Colonic mucosa (tissue), 4 donors: ENCODE data around the gene TGM4. TPM values are rescaled to one million over a fixed set of nuclear protein-coding genes. Genes with fewer than 3 reads are reported as not detected.

ENCODE experiments used
- DNase-seq: peaks from one replicate; pipeline ENCODE4 v3.0.0-alpha.2; 2020
- H3K27ac ChIP-seq: fragments of 200-600 bp; one replicate; pipeline ENCODE4 v1.8.0; 2021
- H3K27me3 ChIP-seq: fragments of 200-600 bp; one replicate; pipeline ENCODE4 v1.8.0; 2021
- H3K36me3 ChIP-seq: fragments of 200-600 bp; one replicate; pipeline ENCODE4 v1.8.0; 2021
- H3K4me1 ChIP-seq: fragments of 200-600 bp; one replicate; pipeline ENCODE4 v1.8.0; 2021; ENCODE audit warnings: mild to moderate bottlenecking
- H3K4me3 ChIP-seq: fragments of 200-600 bp; one replicate; pipeline ENCODE4 v1.8.0; 2021
- H3K9ac ChIP-seq, 2 donors: one replicate each; pipeline ENCODE4 v1.7.0; 2013; ENCODE audit warnings: control low read depth in 2 of 2, low read depth in 2 of 2, low read length in 2 of 2
- H3K9me3 ChIP-seq: fragments of 200-600 bp; one replicate; pipeline ENCODE4 v1.8.0; 2021
- intact Hi-C: fragments of 100-400 bp; cut with DNase I; formaldehyde crosslinking; loops from one replicate; pipeline ENCODE4 v1.14.1; 2022
- total RNA-seq, 2 donors: library from RNA; stranded (reverse); fragmentation: NEBNext Ultra II Directional in 1 of 2; extraction: Animal tissue kit (Norgen Biotek cat#: 25700) in 1 of 2; gene quantifications; one replicate each; pipeline ENCODE4 v1.2.1, GENCODE V29; 2021
- TF ChIP-seq, protein P1 (sequence below): fragments of 200-600 bp; IDR thresholded peaks from one replicate; pipeline ENCODE4 v1.8.0; 2022; ENCODE audit warnings: antibody characterized with exemption, mild to moderate bottlenecking
- donor health status: healthy.
- donor health status: DM: no; HTN: no; CAD: no.
- donor health status: DM: no; HTN: no; CAD: no.

TGM4 gene
- total RNA-seq, 2 donors from 2014 or later, result not detected

DNA sequence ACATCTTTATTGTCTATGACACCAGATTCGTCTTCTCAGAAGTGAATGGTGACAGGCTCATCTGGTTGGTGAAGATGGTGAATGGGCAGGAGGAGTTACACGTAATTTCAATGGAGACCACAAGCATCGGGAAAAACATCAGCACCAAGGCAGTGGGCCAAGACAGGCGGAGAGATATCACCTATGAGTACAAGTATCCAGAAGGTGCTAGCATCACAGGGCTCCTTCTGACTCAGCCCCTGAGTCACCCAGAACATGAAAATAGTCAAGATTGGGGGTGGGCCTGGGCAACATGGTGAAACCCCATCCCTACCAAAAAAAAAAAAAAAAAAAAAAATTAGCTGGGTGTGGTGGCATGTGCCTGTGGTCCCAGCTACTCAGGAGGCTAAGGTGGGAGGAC, 32.6 kb downstream of the TGM4 start:
- Histone ChIP-seq H3K27ac (no peak overlapping the region), H3K9me3 (no peaks in the 10 kb centered on the region), H3K4me1 (no peaks in the 10 kb centered on the region), H3K4me3 (no peak overlapping the region), H3K9ac (no peak overlapping the region), H3K27me3 (no peaks in the 10 kb centered on the region), H3K36me3 (no peaks in the 10 kb centered on the region)
- DNase-seq, result no peak
- TF ChIP-seq, protein P1, sequence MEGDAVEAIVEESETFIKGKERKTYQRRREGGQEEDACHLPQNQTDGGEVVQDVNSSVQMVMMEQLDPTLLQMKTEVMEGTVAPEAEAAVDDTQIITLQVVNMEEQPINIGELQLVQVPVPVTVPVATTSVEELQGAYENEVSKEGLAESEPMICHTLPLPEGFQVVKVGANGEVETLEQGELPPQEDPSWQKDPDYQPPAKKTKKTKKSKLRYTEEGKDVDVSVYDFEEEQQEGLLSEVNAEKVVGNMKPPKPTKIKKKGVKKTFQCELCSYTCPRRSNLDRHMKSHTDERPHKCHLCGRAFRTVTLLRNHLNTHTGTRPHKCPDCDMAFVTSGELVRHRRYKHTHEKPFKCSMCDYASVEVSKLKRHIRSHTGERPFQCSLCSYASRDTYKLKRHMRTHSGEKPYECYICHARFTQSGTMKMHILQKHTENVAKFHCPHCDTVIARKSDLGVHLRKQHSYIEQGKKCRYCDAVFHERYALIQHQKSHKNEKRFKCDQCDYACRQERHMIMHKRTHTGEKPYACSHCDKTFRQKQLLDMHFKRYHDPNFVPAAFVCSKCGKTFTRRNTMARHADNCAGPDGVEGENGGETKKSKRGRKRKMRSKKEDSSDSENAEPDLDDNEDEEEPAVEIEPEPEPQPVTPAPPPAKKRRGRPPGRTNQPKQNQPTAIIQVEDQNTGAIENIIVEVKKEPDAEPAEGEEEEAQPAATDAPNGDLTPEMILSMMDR, result no peak
- intact Hi-C loops, result no loop called here

DNA sequence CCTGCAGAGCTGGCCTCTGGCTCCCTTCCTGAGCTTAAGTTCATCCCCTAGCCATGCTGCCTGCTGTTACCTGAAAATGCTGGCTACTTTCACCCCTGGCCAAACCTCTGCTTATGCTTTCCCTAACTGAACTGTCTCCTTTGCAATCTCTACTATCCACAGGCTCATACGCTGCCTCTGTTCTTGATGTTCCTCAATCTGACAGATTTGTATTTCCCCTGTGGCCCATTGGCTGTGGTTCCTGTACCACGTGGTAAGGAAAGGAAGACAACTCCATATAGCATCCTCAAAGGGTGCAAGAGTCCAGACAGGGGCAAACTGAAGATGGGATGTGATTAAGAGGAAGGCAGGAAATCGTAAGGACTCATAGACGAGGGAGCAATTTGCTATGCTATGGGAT, 33.2 kb downstream of the TGM4 start:
- no peaks in the 10 kb centered on the region for H3K27me3 ChIP-seq
- no peaks in the 10 kb centered on the region for H3K9me3 ChIP-seq
- no peak overlapping the region for H3K27ac ChIP-seq
- no peaks in the 10 kb centered on the region for H3K4me1 ChIP-seq
- no peak overlapping the region for H3K4me3 ChIP-seq
- H3K9ac ChIP-seq, result no peak overlapping the region
- DNase-seq, result no peak
- no peaks in the 10 kb centered on the region for H3K36me3 ChIP-seq
- intact Hi-C loops, result no loop called here
- TF ChIP-seq, protein P1, result no peak

DNA sequence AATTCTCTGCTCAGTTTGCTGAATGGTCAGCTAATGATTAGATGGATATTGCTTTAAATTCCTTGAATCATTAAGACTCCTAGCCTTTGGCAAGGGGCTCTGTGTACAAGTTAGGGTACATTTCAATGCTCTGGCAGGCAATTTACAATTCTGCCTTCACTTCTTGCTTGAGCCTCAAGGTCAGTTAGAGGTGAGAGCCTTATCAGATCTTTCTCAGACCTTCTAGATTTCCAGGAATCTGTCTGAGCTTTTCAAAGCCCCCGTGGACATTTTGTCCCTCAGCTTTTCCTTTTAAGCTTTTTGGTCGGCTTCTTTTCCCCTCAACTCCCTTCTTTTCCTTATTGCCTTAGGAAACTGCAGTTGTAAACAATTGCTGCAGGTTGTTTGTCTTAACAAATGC, 34.7 kb downstream of the TGM4 start:
- Histone ChIP-seq H3K9ac (no peak overlapping the region), H3K9me3 (no peaks in the 10 kb centered on the region), H3K27ac (no peak overlapping the region), H3K4me1 (no peaks in the 10 kb centered on the region), H3K4me3 (no peak overlapping the region), H3K36me3 (no peaks in the 10 kb centered on the region), H3K27me3 (no peaks in the 10 kb centered on the region)
- intact Hi-C loops, result no loop called here
- no peak for DNase-seq
- TF ChIP-seq, protein P1, result no peak

DNA sequence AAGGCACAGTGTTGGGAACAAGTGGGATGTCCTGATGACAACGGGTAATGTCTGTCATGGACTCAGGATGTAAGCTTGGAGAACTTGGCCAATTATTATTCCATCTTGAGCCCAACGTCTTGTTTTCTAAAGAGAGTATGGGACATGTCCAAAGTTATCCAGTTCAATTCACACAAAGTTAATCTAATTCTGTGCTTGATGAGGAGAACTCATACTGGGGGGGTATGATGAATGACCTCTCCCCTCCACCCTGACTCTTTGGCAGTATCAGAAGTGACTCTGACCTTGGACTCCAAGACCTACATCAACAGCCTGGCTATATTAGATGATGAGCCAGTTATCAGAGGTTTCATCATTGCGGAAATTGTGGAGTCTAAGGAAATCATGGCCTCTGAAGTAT, 36.3 kb downstream of the TGM4 start:
- H3K36me3 ChIP-seq, result no peaks in the 10 kb centered on the region
- no peak for DNase-seq
- H3K27ac ChIP-seq, result no peak overlapping the region
- intact Hi-C loops, result loop anchor here (5.0 kb wide), 1 partner anchor 378 kb away; no protein-coding TSS in a partner anchor
- H3K4me3 ChIP-seq, result no peak overlapping the region
- H3K4me1 ChIP-seq, result no peaks in the 10 kb centered on the region
- TF ChIP-seq, protein P1, result no peak
- no peaks in the 10 kb centered on the region for H3K27me3 ChIP-seq
- no peak overlapping the region for H3K9ac ChIP-seq
- no peaks in the 10 kb centered on the region for H3K9me3 ChIP-seq

DNA sequence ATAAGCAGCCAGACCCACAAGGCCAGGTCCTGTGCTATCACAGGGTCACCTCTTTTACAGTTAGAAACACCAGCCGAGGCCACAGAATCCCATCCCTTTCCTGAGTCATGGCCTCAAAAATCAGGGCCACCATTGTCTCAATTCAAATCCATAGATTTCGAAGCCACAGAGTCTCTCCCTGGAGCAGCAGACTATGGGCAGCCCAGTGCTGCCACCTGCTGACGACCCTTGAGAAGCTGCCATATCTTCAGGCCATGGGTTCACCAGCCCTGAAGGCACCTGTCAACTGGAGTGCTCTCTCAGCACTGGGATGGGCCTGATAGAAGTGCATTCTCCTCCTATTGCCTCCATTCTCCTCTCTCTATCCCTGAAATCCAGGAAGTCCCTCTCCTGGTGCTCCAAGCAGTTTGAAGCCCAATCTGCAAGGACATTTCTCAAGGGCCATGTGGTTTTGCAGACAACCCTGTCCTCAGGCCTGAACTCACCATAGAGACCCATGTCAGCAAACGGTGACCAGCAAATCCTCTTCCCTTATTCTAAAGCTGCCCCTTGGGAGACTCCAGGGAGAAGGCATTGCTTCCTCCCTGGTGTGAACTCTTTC, 39.6 kb downstream of the TGM4 start:
- intact Hi-C loops, result loop anchor here (5.0 kb wide), 1 partner anchor 382 kb away; no protein-coding TSS in a partner anchor

More for the DNA sequence above, 39.6 kb downstream of the TGM4 start:
- DNase-seq, result peak; percentile 69
- Histone ChIP-seq H3K9me3 (no peaks in the 10 kb centered on the region), H3K4me3 (no peak overlapping the region), H3K9ac (no peak overlapping the region), H3K4me1 (no peaks in the 10 kb centered on the region), H3K36me3 (no peaks in the 10 kb centered on the region), H3K27ac (no peak overlapping the region), H3K27me3 (no peaks in the 10 kb centered on the region)
- TF ChIP-seq, protein P1, result peak; percentile 76
